Embryonic facial prominence (tissue), 1 donor: ENCODE measurements around the gene LIPG.

Experiments used
- DNase-seq: peaks from one replicate; pipeline ENCODE4 v3.0.0-alpha.2; 2016; ENCODE audit errors: extremely low spot score

Gene LIPG

DNA sequence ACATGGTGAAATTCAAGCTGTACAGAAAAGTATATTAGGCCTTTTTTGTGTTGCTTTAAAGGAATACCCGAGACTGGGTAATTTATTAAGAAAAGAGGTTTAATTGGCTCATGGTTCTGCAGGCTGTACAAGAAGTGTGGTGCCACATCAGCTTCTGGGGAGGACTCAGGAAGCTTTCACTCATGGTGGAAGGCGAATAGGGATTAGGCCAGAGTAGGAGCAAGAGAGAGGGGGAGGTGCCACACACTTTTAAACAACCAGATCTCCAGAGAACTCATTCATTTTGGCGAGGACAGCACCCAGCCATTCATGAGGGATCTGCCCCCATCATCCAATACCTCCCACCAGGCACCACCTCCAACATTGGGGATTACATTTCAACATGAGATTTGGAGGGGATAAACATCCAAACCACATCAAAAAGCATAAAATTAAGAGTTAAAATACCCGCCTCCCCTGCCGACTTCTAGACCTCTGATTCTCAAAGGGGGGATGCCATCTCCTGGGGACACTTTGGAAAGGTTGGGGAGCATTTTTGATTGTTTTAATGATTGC is 15.1 kb upstream of the LIPG start:
- no peak for DNase-seq

- no peak for DNase-seq
Observed at GRCh38 chr18:49547701-49548100, 14.2 kb upstream of the LIPG start.

- DNase-seq, result no peak
Observed at GRCh38 chr18:49548229-49548636, 13.6 kb upstream of the LIPG start.

- no peak for DNase-seq
Observed at GRCh38 chr18:49550621-49551339, 11.1 kb upstream of the LIPG start.

- no peak for DNase-seq
Observed at GRCh38 chr18:49553003-49553402, 8.9 kb upstream of the LIPG start.

GRCh38 chr18:49555641-49556040 is 6.2 kb upstream of the LIPG start:
- no peak for DNase-seq

DNA sequence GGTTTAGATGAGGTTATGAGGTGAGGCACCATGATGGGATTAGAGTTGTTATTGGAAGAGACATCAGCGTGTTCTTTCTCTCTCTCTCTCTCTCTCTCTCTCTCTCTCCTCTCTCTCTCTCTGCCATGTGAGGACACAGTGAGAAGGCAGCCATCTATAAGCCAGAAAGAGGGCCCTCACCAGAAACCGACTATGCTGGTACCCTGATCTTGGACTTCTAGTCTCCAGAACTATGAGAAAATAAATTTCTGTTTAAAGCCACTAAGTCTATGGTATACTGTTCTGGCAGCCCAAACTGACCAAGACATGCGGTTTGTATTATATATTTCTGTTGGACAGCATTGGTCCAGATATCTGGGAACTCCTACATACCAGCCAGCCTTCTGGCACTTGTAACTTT is 3.5 kb upstream of the LIPG start:
- no peak for DNase-seq

DNA sequence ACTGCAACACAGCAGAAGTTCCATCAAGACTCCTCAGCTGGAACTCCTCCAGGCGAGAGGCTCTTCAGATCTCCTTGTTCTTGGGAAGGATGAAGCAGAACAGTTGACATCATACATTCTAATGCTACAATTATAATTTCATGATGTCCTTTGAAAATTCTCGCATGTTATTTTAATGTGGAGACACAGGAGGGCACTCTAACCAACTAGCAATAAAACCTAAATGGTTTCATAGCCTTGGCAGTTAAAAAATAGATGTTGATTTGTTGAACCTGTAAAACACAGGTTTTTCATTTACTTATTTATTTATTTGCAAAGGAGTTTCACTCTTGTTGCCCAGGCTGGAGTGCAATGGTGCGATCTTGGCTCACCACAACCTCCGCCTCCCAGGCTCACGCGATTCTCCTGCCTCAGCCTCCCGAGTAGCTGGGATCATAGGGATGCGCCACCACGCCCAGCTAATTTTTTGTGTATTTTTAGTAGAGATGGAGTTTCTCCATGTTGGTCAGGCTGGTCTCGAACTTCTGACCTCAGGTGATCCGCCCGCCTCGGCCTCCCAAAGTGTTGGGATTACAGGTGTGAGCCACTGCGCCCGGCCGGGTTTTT is 2.4 kb upstream of the LIPG start:
- peak; percentile 35 for DNase-seq

DNA sequence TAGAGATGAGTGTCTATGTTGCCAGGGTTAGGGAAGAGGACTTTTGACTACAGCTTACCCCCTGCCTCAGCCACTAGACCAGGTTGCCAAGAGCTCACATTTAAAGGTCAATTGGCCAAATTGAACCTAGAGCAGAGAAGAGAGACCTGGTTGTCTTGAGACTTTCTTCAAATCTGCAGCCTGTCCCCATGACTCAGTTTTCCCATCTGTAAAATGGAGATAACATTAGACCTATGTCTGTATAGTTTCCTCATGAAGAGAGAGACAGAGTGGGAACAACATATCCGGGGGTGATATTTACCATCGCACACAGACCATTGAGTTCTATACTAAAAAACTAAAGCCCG is 1.6 kb upstream of the LIPG start:
- no peak for DNase-seq

DNA sequence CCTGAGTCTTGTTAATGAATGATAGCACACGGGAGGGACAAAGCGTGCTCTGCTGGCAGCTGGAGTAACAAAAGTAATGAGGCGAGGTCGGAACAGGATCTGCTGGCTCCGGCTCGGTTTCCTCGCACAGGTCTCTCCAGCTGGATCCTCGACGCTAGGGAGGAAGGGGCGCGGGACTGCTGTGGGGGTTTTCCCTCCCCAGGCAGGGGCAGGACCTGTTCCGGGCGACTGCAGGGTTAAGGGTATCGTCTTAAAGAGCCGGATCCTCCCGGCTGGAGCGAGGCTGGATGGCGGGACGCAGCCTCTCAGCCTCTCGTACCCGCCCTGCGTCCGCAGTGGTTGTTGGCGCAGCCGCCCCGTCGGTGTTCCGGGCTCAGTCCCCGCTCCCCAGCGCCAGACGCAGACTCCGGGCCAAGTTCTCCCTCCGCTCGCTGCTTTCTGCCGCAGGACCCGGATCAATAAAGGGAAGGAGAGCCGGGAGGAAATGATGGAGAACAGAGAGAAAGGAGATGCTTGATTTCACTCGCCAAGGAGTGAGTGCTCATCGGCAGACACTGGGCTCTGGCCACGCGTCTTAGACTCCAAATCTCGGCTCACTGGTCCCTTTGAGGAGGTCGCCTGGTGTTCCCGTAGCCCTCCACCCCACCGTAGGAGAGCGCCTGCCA is 1.1 kb upstream of the LIPG start:
- DNase-seq, result no peak

GRCh38 chr18:49562481-49563129 is 748 bp downstream of the LIPG start:
- no peak for DNase-seq

DNA sequence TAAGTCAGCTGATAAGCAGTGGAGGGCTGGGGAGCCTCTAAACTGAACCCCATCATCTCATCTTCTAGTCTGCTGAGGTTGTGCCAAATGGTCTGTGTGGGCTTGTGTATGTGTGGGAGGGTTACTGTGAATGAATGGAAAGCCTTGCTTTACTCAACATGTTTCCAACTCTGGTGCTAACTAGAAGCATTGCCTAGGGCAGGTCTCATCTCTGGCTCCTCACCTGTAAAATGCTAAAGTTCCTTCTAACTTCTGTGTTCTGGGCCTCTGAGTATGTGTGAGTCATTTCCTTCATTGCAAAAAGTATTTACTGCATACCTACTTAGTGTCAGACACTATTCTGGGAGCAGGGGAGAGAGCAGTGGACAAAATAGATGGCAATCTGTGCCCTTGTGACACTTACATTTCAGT is 1.3 kb downstream of the LIPG start:
- DNase-seq, result no peak

DNA sequence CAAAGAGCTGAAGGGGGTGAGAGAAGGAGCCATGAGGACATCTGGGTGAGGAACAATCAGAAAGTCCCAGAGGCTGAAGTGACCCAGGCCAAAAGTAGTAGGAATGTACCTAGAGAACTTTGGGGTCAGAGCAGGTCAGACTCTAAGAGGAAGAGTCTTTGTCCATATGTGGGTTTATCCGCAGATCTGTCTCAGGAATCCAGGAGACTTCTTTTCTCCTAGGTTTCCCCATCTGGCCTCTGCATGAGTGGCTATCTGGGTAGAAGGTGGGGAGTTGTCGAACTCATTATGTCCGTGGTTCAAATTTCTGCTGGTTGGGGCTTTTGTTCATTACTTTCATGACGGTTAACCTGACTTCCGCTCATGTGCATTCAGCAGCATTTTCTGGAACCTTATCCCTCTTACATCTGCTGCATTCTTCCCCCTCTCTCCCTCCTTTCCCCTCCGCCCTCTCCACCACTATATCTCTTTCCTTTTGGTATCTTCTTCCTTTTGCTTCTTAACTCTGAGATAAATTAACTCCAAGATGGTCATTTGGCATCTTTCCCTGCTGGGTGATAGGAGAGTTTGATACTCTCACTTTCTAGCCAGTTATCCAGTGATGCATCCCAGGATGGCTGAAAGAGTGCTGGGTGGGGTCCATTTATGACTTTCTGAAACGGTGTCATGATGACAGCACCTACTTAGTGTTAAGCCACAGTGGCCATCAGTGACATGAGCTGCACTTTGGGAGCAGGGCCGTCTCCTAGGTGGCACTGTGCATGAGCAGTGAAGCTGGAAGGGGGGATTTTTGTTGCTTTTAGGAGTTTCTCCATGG is 2.1 kb downstream of the LIPG start:
- no peak for DNase-seq

- DNase-seq, result no peak
Observed at GRCh38 chr18:49564518-49564834, 2.6 kb downstream of the LIPG start.

GRCh38 chr18:49565101-49565500 is 3.2 kb downstream of the LIPG start:
- DNase-seq, result no peak

DNA sequence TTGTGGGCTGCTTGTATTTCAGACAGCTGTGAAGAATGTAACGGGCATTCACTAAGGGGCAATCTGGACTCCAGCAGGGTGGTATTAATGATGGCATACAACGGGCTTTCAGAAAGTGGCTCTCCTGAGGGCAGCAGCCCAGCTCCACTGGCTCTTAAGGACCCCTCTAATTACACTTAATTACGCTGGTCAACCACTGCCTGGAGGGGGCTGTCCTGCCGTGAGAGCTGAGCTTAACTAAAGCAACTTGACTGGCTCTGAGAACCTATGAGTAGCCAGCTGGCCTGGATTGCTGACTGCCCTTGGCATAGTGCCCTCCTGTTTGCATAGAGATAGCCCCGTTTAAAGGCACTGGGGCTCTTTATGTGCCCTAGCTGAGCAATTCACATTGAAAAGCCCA is 3.8 kb downstream of the LIPG start:
- DNase-seq, result no peak

- DNase-seq, result no peak
Observed at GRCh38 chr18:49566217-49566770, 4.4 kb downstream of the LIPG start.

GRCh38 chr18:49566985-49567384 is 5.1 kb downstream of the LIPG start:
- DNase-seq, result no peak

DNA sequence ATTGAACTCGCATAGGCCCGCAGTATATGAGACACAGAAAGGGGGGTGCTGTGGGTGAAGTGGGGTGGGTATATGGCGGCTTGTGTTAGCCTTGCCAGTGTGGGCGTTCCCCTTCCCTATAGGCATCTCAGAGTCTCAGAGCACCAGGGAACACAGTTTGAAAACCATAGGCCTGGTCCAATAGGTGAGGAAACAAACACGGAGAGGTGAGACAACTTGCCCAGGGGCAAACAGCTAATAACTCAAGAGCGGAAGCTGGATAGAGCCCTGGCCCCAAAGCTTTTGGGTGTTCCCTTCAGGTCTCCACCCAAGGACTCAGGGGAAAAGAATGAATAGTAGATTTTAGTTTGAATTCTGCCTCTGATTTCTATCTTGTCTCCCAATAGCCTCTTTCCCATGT is 7.9 kb downstream of the LIPG start:
- DNase-seq, result no peak

DNA sequence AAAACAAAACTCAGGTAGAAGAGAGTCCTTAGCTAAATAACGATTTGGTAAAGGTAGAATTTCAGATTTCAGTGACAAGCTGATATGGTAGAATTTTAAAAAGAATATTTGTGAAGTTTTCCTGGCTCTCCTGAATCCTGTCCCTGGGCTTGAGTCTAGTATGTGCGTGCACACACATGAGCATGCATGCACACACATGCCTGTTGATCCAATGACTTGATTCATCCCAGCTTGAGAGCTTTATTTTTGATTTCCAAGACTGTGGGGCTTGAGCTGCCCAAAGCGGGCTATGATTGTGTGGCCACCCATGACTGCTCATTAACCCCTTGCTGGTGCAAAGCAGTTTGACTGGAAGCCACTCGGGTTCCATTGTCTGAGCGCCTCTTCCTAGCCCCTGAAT is 9.0 kb downstream of the LIPG start:
- DNase-seq, result no peak

- DNase-seq, result no peak
Observed at GRCh38 chr18:49572611-49573345, 10.9 kb downstream of the LIPG start.
